Breast epithelium (tissue), 3 donors: ENCODE data around the gene KCNH3.

ENCODE experiments used
- POLR2A ChIP-seq: fragments of 450-650 bp; IDR thresholded peaks from one replicate; pipeline ENCODE4 v1.6.1; 2016; ENCODE audit warnings: antibody characterized with exemption, mild to moderate bottlenecking, moderate library complexity
- TF ChIP-seq, protein P1 (sequence below), 3 donors: fragments of 450-650 bp; IDR thresholded peaks; one replicate each; pipeline ENCODE4 v1.5.1; 2016 to 2017; ENCODE audit warnings: antibody characterized with exemption in 3 of 3, mild to moderate bottlenecking in 3 of 3, moderate library complexity in 3 of 3

DNA sequence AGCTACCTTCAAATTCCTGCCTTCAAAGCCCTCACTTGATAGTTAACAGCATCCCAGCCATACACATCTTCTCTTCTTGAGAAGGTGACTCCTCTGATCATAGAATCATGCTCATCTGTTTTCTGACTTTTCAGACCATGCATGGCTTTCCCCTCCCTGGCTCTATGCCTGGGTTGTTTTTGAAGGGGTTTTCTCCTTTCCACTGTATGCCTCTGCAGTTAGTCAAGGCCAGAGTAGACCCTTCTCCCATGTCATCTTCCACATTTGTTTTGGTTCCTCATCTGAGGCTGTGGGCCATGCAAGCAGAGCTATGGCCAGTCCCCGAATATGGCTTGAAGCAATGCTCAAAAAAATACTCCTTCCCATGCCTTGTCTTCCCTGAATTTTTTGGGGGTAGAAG lies 43.4 kb downstream of the KCNH3 start:
- TF ChIP-seq, protein P1, sequence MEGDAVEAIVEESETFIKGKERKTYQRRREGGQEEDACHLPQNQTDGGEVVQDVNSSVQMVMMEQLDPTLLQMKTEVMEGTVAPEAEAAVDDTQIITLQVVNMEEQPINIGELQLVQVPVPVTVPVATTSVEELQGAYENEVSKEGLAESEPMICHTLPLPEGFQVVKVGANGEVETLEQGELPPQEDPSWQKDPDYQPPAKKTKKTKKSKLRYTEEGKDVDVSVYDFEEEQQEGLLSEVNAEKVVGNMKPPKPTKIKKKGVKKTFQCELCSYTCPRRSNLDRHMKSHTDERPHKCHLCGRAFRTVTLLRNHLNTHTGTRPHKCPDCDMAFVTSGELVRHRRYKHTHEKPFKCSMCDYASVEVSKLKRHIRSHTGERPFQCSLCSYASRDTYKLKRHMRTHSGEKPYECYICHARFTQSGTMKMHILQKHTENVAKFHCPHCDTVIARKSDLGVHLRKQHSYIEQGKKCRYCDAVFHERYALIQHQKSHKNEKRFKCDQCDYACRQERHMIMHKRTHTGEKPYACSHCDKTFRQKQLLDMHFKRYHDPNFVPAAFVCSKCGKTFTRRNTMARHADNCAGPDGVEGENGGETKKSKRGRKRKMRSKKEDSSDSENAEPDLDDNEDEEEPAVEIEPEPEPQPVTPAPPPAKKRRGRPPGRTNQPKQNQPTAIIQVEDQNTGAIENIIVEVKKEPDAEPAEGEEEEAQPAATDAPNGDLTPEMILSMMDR (IDR thresholded peaks at IDR 0.05): no peak
- TF ChIP-seq POLR2A: no peak
